Inflammatory macrophage treated with lipopolysaccharide for 4 hours (primary cell): ENCODE results near the gene SIK3.
A peak's percentile ranks its signal among the peaks of the same experiment; 100 is the strongest.
"Not testable (repeated sequence)": the region's sequence is repeated elsewhere in the genome, so short reads cannot be mapped to it uniquely, and the experiment has no call there.

Experiments used
- DNase-seq: peaks from one replicate; pipeline ENCODE4 v3.0.0-alpha.2; 2020

SIK3 gene

GRCh38 chr11:117098269-117099232 is at the start of gene SIK3:
Gene SIK3 (minus strand): TSS chr11:117098428. CDS start chr11:117098415, 13 bp downstream.
- DNase-seq, result peak; percentile 95

- no peak for DNase-seq
These were observed 48.3 kb upstream of the SIK3 start for GRCh38 chr11:117146521-117146920.

GRCh38 chr11:117145393-117145761 is 47.1 kb upstream of the SIK3 start:
- DNase-seq, result peak; percentile 24

- DNase-seq, result peak; percentile 77
These were observed 46.5 kb upstream of the SIK3 start for GRCh38 chr11:117144477-117145392.

GRCh38 chr11:117143871-117144476 is 45.7 kb upstream of the SIK3 start, which contains the start of gene PAFAH1B2:
Gene PAFAH1B2 (plus strand): TSS chr11:117144287. CDS start chr11:117152448, 8,161 bp downstream.
- DNase-seq, result peak; percentile 97

- DNase-seq, result peak; percentile 29
These were observed 45.2 kb upstream of the SIK3 start for GRCh38 chr11:117143390-117143789.

GRCh38 chr11:117137223-117138086 is 39.2 kb upstream of the SIK3 start:
- not testable (repeated sequence) for DNase-seq

- not testable (repeated sequence) for DNase-seq
These were observed 36.8 kb upstream of the SIK3 start for GRCh38 chr11:117134979-117135378.

- no peak for DNase-seq
These were observed 36.2 kb upstream of the SIK3 start for GRCh38 chr11:117134431-117134830.

GRCh38 chr11:117130879-117131278 is 32.7 kb upstream of the SIK3 start:
- DNase-seq, result no peak

- DNase-seq, result not testable (repeated sequence)
These were observed 32.2 kb upstream of the SIK3 start for GRCh38 chr11:117130396-117130795.

GRCh38 chr11:117128289-117128688 is 30.1 kb upstream of the SIK3 start:
- no peak for DNase-seq

- DNase-seq, result no peak
These were observed 29.1 kb upstream of the SIK3 start for GRCh38 chr11:117127171-117127901.

GRCh38 chr11:117126223-117126965 is 28.2 kb upstream of the SIK3 start:
- DNase-seq, result no peak

- DNase-seq, result no peak
These were observed 24.3 kb upstream of the SIK3 start for GRCh38 chr11:117122556-117122955.

GRCh38 chr11:117121176-117121575 is 22.9 kb upstream of the SIK3 start:
- no peak for DNase-seq

GRCh38 chr11:117117681-117118080 is 19.5 kb upstream of the SIK3 start:
- DNase-seq, result no peak

- DNase-seq, result not testable (repeated sequence)
These were observed 14.7 kb upstream of the SIK3 start for GRCh38 chr11:117112939-117113338.

- DNase-seq, result not testable (repeated sequence)
These were observed 14.3 kb upstream of the SIK3 start for GRCh38 chr11:117112497-117112896.

GRCh38 chr11:117110294-117110950 is 12.2 kb upstream of the SIK3 start:
- no peak for DNase-seq
